C4-2B (cell line): Measurements from ENCODE around the gene SOX5.

Experiments used
- CTCF ChIP-seq: fragments of 450-650 bp; conservative IDR thresholded peaks from 2 replicates; pipeline ENCODE4 v1.5.1; 2017; ENCODE audit warnings: mild to moderate bottlenecking
- ZFX ChIP-seq: fragments of 450-650 bp; IDR thresholded peaks from 2 replicates; pipeline ENCODE4 v1.6.1; 2017

- TF ChIP-seq CTCF (no peak), ZFX (no peak)
These were observed 206.9 kb downstream of the SOX5 start for GRCh38 chr12:23742574-23742973.
